SK-N-MC (cell line): ENCODE results near the gene RAP1GAP2.

Source experiments
- EZH2 ChIP-seq: fragments of 200-600 bp; sonication (generic); IDR thresholded peaks from one replicate; pipeline ENCODE4 v1.6.1; 2017; ENCODE audit warnings: antibody characterized with exemption
- POLR2AphosphoS5 ChIP-seq: IDR thresholded peaks from 2 replicates; pipeline ENCODE4 v1.6.1; 2012; ENCODE audit warnings: mild to moderate bottlenecking, low read depth, low read length, borderline replicate concordance

- TF ChIP-seq POLR2AphosphoS5 (no peak), EZH2 (no peak)
Observed at GRCh38 chr17:2821868-2822267, 25.6 kb downstream of the RAP1GAP2 start.
